Mammary epithelial cell (primary cell): ENCODE results near the gene PHLDA1.

Source experiments
- CTCF ChIP-seq, 2 donors: IDR thresholded peaks in 1 of 2; conservative IDR thresholded peaks in 1 of 2; 2 replicates each; pipeline ENCODE4 v1.5.1; 2011 to 2012; ENCODE audit warnings: inconsistent platforms in 2 of 2, low read length in 2 of 2, mild to moderate bottlenecking in 2 of 2, control low read depth in 1 of 2, low read depth in 1 of 2; ENCODE audit not compliant: insufficient read depth in 1 of 2; ENCODE audit errors: extremely low read depth in 1 of 2
- EZH2 ChIP-seq: IDR thresholded peaks from 2 replicates; pipeline ENCODE4 v1.6.1; 2012; ENCODE audit warnings: low read length, inconsistent platforms, borderline replicate concordance

- no peak for TF ChIP-seq CTCF (conservative IDR thresholded peaks at IDR 0.05 in 1 of 2, IDR thresholded peaks at IDR 0.05 in 1 of 2; ENCODE audit: extremely low read depth in 1 of 2, insufficient read depth in 1 of 2, low read depth in 1 of 2, low read length in 2 of 2)
- no peak for TF ChIP-seq EZH2
Measured at GRCh38 chr12:75976913-75977312, 54.7 kb downstream of the PHLDA1 start.
